ENCODE results near the gene OGFR. TPM values are rescaled to one million over a fixed set of nuclear protein-coding genes. Genes with fewer than 3 reads are reported as not detected.

OGFR gene
- total RNA-seq, 2 donors from 2014 or later: 60.2 to 76.9 TPM

DNA sequence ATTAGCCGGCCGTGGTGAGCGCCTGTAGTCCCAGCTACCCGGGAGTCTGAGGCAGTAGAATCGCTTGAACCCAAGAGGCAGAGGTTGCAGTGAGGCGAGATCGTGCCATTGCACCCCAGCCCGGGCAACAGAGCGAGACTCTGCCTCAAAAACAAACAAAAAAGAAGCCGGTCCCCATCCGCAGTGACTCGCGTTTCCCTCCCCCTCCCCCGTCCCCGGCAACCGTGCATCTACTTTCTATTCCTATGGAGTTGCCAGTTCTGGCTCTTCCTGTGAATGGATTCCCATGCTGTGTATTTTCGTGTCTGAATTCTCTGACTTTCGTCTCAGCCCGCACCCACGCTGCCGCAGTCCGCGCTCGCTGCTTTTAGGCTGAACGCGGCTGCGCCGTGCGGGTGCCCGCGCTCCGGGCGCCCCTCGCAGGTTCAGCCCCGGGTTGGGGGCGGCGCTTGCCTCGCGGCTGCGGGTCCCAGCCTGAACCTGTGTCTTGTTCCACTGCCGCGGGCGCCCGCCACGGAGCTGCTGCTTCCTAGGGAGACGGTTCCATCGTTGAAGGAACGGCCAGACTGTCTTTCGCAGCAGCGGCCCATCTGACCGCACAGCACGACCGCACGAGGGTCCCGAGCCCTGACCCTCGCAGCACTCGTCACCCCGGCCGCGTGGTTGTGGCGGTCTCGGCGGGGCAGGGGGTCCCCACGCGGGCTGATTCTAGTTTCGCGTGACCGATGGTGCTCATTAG, 9.4 kb upstream of the OGFR start:
- DNase-seq (ENCODE audit: low spot score): no peak

DNA sequence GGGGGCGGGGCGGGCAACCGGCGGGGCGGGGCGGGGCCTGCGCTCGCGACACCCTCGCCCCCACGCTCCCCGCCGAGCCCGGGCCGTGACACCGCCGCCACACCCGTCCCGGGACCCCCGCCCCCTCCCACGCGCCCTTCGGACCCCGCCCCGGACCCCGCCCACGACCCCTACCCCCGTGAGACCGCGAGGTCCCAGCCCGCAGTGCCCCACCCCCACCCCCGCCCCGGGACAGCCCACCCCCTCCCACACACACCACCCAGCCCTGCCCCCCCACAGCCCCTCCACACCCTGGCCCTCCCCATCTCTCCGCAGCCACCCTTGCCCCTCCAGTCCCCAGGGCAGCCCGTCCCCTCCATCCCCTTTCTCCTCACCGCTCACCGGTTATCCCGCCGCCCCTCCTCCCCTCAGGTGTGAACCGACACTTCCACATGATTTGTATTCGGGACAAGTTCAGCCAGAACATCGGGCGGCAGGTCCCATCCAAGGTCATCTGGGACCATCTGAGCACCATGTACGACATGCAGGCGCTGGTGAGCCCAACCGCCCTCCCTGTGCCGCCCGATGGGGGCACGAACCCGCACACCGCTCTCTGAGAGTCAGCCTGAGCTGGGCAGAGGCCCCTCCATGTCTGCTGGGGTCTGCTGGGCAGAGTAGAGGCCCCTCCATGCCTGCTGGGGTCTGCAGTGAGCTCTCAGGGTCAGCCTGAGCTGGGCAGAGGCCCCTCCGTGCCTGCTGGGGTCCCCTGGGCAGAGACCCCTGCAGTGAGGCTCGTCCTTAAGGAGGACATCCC, 7.7 kb upstream of the OGFR start:
- Histone ChIP-seq H3K4me3 (peak overlapping the region; percentile 63 to 77), H3K4me1 (replicated peaks) (peaks cover 9% of the 10 kb centered on the region), H3K27ac (peak overlapping the region; percentile 89 to 91), H3K27me3 (replicated peaks; ENCODE audit: insufficient read depth) (no peaks in the 10 kb centered on the region), H3K36me3 (peaks cover 4 to 7% of the 10 kb centered on the region in 2 donors), H3K9me3 (no peaks in the 10 kb centered on the region)
- WGBS: 16% methylated on average over 35 of the region's 53 CpGs
- no peak for DNase-seq (ENCODE audit: low spot score)
- TF ChIP-seq, protein P1, sequence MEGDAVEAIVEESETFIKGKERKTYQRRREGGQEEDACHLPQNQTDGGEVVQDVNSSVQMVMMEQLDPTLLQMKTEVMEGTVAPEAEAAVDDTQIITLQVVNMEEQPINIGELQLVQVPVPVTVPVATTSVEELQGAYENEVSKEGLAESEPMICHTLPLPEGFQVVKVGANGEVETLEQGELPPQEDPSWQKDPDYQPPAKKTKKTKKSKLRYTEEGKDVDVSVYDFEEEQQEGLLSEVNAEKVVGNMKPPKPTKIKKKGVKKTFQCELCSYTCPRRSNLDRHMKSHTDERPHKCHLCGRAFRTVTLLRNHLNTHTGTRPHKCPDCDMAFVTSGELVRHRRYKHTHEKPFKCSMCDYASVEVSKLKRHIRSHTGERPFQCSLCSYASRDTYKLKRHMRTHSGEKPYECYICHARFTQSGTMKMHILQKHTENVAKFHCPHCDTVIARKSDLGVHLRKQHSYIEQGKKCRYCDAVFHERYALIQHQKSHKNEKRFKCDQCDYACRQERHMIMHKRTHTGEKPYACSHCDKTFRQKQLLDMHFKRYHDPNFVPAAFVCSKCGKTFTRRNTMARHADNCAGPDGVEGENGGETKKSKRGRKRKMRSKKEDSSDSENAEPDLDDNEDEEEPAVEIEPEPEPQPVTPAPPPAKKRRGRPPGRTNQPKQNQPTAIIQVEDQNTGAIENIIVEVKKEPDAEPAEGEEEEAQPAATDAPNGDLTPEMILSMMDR (IDR thresholded peaks at IDR 0.05): no peak
- TF ChIP-seq POLR2A (IDR thresholded peaks at IDR 0.05) (no peak), POLR2AphosphoS5 (IDR thresholded peaks at IDR 0.05) (no peak)
- intact Hi-C loops (cut with DNase I): loop anchor here (10.0 kb wide), 1 partner anchor 732 kb away; the partner anchor contains the start of gene TAF4

More for the DNA sequence above, 9.4 kb upstream of the OGFR start:
- intact Hi-C loops (cut with DNase I): loop anchor here (10.0 kb wide), 1 partner anchor 730 kb away; the partner anchor contains the start of gene TAF4
- no peaks in the 10 kb centered on the region for H3K27me3 ChIP-seq (replicated peaks; ENCODE audit: insufficient read depth)
- WGBS: 1% methylated on average over 42 of the region's 68 CpGs
- no peak for TF ChIP-seq POLR2AphosphoS5 (IDR thresholded peaks at IDR 0.05)
- TF ChIP-seq POLR2A (IDR thresholded peaks at IDR 0.05): peak; percentile 29
- TF ChIP-seq, protein P1 (IDR thresholded peaks at IDR 0.05): no peak
- H3K9me3 ChIP-seq: no peaks in the 10 kb centered on the region
- H3K27ac ChIP-seq: peak overlapping the region; percentile 89 to 91
- peaks cover 9% of the 10 kb centered on the region for H3K4me1 ChIP-seq (replicated peaks)
- H3K36me3 ChIP-seq: peaks cover 4 to 7% of the 10 kb centered on the region in 2 donors
- H3K4me3 ChIP-seq: peak overlapping the region; percentile 63 to 77

DNA sequence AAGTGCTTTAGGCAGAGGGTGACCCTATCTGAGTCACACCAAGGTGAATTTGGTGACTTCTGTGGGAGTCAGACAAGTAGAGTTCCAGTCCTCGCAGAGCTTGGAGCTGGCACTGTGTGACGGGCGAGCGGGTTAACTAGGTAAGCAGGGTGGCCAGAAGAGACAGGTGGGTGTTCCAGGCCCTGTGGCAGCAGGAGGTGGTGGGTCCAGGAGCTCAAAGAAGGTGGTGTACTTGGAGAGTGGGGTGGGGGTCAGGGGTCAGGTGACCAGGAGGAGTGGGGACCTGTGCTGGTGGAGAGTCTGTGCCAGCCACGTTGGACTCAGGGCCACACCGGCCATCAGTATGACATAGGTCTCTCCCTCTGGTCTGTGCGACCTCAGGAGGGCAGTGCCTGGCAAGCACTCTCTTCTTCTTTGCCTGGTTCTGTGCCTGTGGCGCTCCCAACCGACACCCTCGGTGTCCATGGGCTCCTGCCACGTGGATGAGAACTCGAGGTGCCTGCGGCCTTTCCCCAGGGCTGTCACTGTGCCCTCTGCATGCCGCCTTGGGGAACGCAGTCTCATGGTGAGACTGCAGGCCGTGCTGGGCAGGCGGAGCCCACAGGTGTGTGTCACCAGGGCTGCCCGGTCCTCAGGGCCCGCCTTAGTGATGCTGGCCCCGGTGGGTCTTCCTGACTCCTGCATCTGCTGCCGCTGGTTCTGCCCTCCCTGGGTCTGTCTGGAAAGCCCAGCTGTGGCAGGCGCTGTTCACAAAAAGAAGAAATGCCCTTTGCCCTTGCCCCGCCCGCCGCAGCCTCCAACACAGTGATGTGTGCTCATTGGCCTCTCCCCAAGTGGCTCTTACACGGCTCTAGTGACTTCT, 6.7 kb upstream of the OGFR start:
- TF ChIP-seq, protein P1 (IDR thresholded peaks at IDR 0.05): no peak
- no peak for TF ChIP-seq POLR2A (IDR thresholded peaks at IDR 0.05)
- TF ChIP-seq POLR2AphosphoS5 (IDR thresholded peaks at IDR 0.05): no peak
- WGBS: 83% methylated on average over 26 of the region's 26 CpGs
- intact Hi-C loops (cut with DNase I): loop anchor here (10.0 kb wide), 1 partner anchor 733 kb away; the partner anchor contains the start of gene TAF4
- Histone ChIP-seq H3K9me3 (no peaks in the 10 kb centered on the region), H3K4me1 (replicated peaks) (peaks cover 9% of the 10 kb centered on the region), H3K27me3 (replicated peaks; ENCODE audit: insufficient read depth) (no peaks in the 10 kb centered on the region), H3K36me3 (peaks cover 4 to 7% of the 10 kb centered on the region in 2 donors), H3K4me3 (no peak overlapping the region), H3K27ac (no peak overlapping the region)
- no peak for DNase-seq (ENCODE audit: low spot score)

DNA sequence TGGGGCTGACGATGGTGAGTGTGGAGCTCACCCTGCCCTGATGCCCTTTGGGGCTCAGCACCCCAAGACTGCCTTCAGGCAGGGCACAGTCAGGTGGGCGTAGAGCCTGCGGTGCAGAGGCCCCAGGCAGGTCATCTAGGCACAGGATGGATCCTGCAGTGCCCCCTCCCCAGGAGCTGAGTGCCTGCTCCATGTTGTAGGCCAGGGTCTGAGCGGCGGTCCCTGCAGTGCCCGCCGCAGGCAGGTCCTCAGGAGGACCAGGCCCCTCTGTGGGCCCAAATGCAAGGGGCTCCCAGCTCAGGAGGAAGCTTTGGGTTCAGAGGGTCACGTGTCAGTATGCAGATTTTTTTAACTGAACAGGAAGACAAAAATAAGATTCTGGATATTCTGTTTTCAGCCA, 5.6 kb upstream of the OGFR start:
- H3K4me3 ChIP-seq: no peak overlapping the region
- no peak for DNase-seq (ENCODE audit: low spot score)
- no peaks in the 10 kb centered on the region for H3K27me3 ChIP-seq (replicated peaks; ENCODE audit: insufficient read depth)
- TF ChIP-seq POLR2AphosphoS5 (IDR thresholded peaks at IDR 0.05): no peak
- no peak for TF ChIP-seq POLR2A (IDR thresholded peaks at IDR 0.05)
- TF ChIP-seq, protein P1 (IDR thresholded peaks at IDR 0.05): no peak
- no peak overlapping the region for H3K27ac ChIP-seq
- H3K4me1 ChIP-seq (replicated peaks): peaks cover 9% of the 10 kb centered on the region
- peaks cover 4 to 7% of the 10 kb centered on the region in 2 donors for H3K36me3 ChIP-seq
- intact Hi-C loops (cut with DNase I): loop anchor here (10.0 kb wide), 1 partner anchor 734 kb away; the partner anchor contains the start of gene TAF4
- 92% methylated on average over 8 of the region's 8 CpGs for WGBS
- no peaks in the 10 kb centered on the region for H3K9me3 ChIP-seq

All from prostate gland (tissue), 2 donors.